ENCODE results near the gene CIB4. TPM values are rescaled to one million over a fixed set of nuclear protein-coding genes. Genes with fewer than 3 reads are reported as not detected.

The CIB4 gene
- total and polyA plus RNA-seq, 2 donors (not counting 1 experiment from before 2014, with no cell fraction given) = not detected

- DNase-seq (no peak), ATAC-seq (ENCODE audit: low read depth) (no peak)
- no peak overlapping the region for H2AFZ ChIP-seq (ENCODE audit: insufficient read depth, low read depth, low read length, poor library complexity, severe bottlenecking)
- 100% methylated on average over 1 of the region's 1 CpG for WGBS (ENCODE audit: insufficient coverage)
- intact Hi-C loops (cut with micrococcal nuclease) = no loop called here
- no peak overlapping the region for H3K4me3 ChIP-seq (ENCODE audit: control extremely low read depth in 1 of 5, extremely low read depth in 1 of 5, insufficient read depth in 1 of 5, low read depth in 2 of 5, low read length in 4 of 5)
- H3K27me3 ChIP-seq (replicated peaks in 1 of 4; ENCODE audit: control extremely low read depth in 1 of 4, control insufficient read depth in 3 of 4, insufficient read depth in 4 of 4, low read length in 3 of 4) = peaks cover 0 to 4% (median 0%) of the 10 kb centered on the region in 4 experiments
- Mint-ChIP-seq H3K27ac (no peak overlapping the region), H3K27me3 (peaks cover 17% of the 10 kb centered on the region), H3K4me3 (no peak overlapping the region), H3K9me3 (ENCODE audit: insufficient read depth) (peaks cover 6% of the 10 kb centered on the region), H3K4me1 (no peaks in the 10 kb centered on the region)
- no peaks in the 10 kb centered on the region for H3K4me1 ChIP-seq (ENCODE audit: control insufficient read depth in 2 of 2, insufficient read depth in 2 of 2, low read length in 2 of 2)
- no peak overlapping the region for H3K27ac ChIP-seq (ENCODE audit: low read length in 2 of 2)
- no peaks in the 10 kb centered on the region for H4K20me1 ChIP-seq (ENCODE audit: control insufficient read depth, insufficient read depth, low read length, poor library complexity, severe bottlenecking)
- POLR2A ChIA-PET = no interaction called here
- TF ChIP-seq EZH2 (IDR thresholded peaks at IDR 0.05; ENCODE audit: borderline replicate concordance, insufficient read depth, low read depth, low read length, poor library complexity, severe bottlenecking) = no peak
- TF ChIP-seq CTCF (IDR thresholded peaks at IDR 0.05) = no peak
- CTCF ChIA-PET = no interaction called here
- peaks cover 3 to 20% (median 6%) of the 10 kb centered on the region in 3 donors for H3K9me3 ChIP-seq (ENCODE audit: control extremely low read depth in 1 of 3, control insufficient read depth in 2 of 3, insufficient read depth in 1 of 3, low read length in 2 of 3)
- no peak overlapping the region for H3K9ac ChIP-seq (ENCODE audit: low read length)
- H3K79me2 ChIP-seq (ENCODE audit: control insufficient read depth, insufficient read depth, low read length) = no peaks in the 10 kb centered on the region
- no peak overlapping the region for H3K4me2 ChIP-seq (replicated peaks; ENCODE audit: low read depth, low read length, poor library complexity, severe bottlenecking)
- no peaks in the 10 kb centered on the region for H3K36me3 ChIP-seq (replicated peaks in 1 of 2; ENCODE audit: control extremely low read depth in 1 of 2, control insufficient read depth in 1 of 2, extremely low read depth in 1 of 2, insufficient read depth in 2 of 2, low read length in 1 of 2)
These were observed 19.3 kb upstream of the CIB4 start for GRCh38 chr2:26660363-26660962.

- H3K79me2 ChIP-seq (ENCODE audit: control insufficient read depth, insufficient read depth, low read length) = no peaks in the 10 kb centered on the region
- H2AFZ ChIP-seq (ENCODE audit: insufficient read depth, low read depth, low read length, poor library complexity, severe bottlenecking) = no peak overlapping the region
- intact Hi-C loops (cut with micrococcal nuclease) = no loop called here
- no peak overlapping the region for H3K4me3 Mint-ChIP-seq
- peaks cover 16% of the 10 kb centered on the region for H3K27me3 Mint-ChIP-seq
- no peaks in the 10 kb centered on the region for H3K36me3 ChIP-seq (replicated peaks in 1 of 2; ENCODE audit: control extremely low read depth in 1 of 2, control insufficient read depth in 1 of 2, extremely low read depth in 1 of 2, insufficient read depth in 2 of 2, low read length in 1 of 2)
- 95% methylated on average over 4 of the region's 6 CpGs for WGBS (ENCODE audit: insufficient coverage)
- no peaks in the 10 kb centered on the region for H3K4me1 Mint-ChIP-seq
- no peak overlapping the region for H3K27ac Mint-ChIP-seq
- no peak overlapping the region for H3K4me3 ChIP-seq (ENCODE audit: control extremely low read depth in 1 of 5, extremely low read depth in 1 of 5, insufficient read depth in 1 of 5, low read depth in 2 of 5, low read length in 4 of 5)
- H3K4me1 ChIP-seq (ENCODE audit: control insufficient read depth in 2 of 2, insufficient read depth in 2 of 2, low read length in 2 of 2) = no peaks in the 10 kb centered on the region
- ChIA-PET POLR2A (no interaction called here), CTCF (no interaction called here)
- H3K9me3 ChIP-seq (ENCODE audit: control extremely low read depth in 1 of 3, control insufficient read depth in 2 of 3, insufficient read depth in 1 of 3, low read length in 2 of 3) = peaks cover 3 to 20% (median 6%) of the 10 kb centered on the region in 3 donors
- TF ChIP-seq CTCF (IDR thresholded peaks at IDR 0.05) = no peak
- TF ChIP-seq EZH2 (IDR thresholded peaks at IDR 0.05; ENCODE audit: borderline replicate concordance, insufficient read depth, low read depth, low read length, poor library complexity, severe bottlenecking) = no peak
- ATAC-seq (ENCODE audit: low read depth) (no peak), DNase-seq (no peak)
- no peaks in the 10 kb centered on the region for H4K20me1 ChIP-seq (ENCODE audit: control insufficient read depth, insufficient read depth, low read length, poor library complexity, severe bottlenecking)
- H3K27me3 ChIP-seq (replicated peaks in 1 of 4; ENCODE audit: control extremely low read depth in 1 of 4, control insufficient read depth in 3 of 4, insufficient read depth in 4 of 4, low read length in 3 of 4) = peaks cover 0 to 4% (median 0%) of the 10 kb centered on the region in 4 experiments
- no peak overlapping the region for H3K4me2 ChIP-seq (replicated peaks; ENCODE audit: low read depth, low read length, poor library complexity, severe bottlenecking)
- no peak overlapping the region for H3K27ac ChIP-seq (ENCODE audit: low read length in 2 of 2)
- peaks cover 6% of the 10 kb centered on the region for H3K9me3 Mint-ChIP-seq (ENCODE audit: insufficient read depth)
- H3K9ac ChIP-seq (ENCODE audit: low read length) = no peak overlapping the region
These were observed 17.7 kb upstream of the CIB4 start for GRCh38 chr2:26658691-26659346.

All from B cell (primary cell).